Medulla oblongata (tissue), 1 donor: ENCODE measurements around the gene SLC25A33.
A peak's percentile ranks its signal among the peaks of the same experiment; 100 is the strongest.

Source experiments
- DNase-seq: peaks from one replicate; pipeline ENCODE4 v3.0.0-alpha.2; 2015; ENCODE audit errors: extremely low spot score

The SLC25A33 gene

DNA sequence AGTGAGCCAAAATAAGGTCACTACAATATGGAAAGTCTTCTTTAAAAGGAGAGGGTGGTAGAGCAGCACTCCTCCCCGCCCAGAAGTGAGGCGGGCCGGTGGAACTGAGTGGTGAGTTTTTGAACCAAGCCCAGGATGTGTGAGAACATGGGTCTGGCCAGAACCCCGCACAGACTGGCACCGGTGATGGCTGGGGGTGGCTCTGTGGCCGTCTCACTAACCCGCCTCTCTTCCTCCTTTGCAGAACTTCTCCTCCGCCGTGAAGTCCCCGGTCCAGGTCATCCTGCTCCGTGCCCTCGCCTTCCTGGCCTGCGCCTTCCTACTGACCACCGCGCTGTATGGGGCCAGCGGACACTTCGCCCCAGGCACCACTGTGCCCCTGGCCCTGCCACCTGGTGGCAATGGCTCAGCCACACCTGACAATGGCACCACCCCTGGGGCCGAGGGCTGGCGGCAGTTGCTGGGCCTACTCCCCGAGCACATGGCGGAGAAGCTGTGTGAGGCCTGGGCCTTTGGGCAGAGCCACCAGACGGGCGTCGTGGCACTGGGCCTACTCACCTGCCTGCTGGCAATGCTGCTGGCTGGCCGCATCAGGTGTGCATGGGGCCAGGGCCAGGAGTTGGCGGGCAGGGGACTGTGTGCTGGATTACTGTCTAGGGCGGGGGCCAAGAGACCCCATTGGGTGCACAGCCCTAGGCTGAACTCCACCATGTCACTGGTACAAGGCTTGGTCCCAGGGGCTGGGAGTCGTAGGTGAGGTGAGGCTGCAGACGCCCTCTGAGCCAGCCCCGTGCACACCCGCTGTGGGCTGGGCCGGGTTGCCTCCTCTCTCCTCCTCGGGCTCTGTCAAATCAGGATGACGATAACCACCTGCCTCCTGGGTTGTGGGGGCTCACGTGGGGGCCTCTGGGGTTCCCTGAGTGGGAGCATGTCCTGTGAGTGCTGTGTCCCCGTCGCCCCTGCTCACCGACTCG lies 61.9 kb downstream of the SLC25A33 start:
- no peak for DNase-seq

DNA sequence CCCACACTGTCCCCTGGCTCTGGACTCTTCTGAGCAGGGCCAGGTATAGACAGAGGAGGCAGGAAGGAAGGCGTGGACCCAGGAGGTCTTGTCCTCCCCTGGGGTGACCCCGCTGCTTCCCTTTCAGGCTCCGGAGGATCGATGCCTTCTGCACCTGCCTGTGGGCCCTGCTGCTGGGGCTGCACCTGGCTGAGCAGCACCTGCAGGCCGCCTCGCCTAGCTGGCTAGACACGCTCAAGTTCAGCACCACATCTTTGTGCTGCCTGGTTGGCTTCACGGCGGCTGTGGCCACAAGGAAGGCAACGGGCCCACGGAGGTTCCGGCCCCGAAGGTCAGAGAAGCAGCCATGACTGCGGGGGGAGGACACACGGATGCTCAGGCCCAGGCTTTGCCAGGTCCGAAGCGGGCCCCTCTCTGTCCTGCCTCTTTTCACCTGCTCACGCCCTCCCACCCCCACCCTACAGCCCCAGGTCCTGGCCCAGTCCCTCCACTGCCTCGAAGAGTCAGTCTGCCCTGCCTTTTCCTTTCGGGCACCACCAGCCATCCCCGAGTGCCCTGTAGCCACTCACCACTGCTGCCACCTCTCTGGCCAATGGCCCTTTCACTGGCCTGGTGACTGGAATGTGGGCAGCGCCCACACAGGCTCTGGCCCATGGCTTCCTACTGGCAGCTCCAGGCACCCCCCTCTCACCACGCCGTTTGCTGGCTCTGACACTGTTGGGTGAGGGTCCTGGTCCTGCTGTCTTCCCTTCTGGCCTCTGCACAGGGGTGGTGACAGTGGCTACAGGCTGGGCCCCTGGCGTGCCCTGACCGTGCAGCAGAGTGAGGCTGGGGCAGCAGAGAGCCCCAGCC lies 62.9 kb downstream of the SLC25A33 start:
- no peak for DNase-seq

DNA sequence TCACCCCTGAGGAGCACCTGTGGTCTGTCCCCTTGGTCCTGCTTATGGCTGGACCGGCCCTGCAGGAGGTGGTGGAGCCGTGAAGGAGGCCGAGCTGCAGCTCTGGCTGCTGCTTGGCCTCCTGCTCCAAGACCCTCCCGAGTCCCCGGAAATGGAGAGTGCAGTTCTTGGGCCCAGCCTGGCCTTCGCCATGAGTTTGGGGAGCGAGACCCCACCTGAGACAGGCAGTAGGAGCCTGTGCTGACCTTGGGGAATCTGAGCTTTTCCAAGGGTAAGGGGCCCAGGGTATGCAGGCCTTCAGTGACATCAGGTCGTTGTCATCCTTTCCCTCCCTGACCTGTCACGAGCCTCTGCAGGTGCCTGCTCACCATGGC lies 63.5 kb downstream of the SLC25A33 start:
- DNase-seq = no peak

DNA sequence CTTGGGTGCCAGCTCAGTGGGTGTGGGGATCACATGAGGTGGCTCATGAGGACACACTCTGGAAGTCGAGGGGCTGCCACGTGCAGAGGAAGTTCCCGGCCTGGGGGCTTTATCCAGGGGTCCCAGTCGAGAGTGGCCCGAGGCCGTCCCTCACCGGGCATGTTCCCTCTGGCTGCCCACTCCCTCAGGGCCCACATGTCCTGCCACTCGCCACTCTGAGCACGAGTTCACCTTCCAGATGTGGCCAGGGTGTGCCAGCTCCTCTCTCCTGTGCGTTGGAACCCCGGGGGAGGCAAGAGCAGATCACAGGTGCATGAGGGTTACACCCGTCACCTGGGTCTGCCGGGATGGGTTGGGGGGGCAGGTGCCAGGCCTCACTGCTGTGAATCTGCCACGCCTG lies 64.0 kb downstream of the SLC25A33 start:
- DNase-seq = no peak

DNA sequence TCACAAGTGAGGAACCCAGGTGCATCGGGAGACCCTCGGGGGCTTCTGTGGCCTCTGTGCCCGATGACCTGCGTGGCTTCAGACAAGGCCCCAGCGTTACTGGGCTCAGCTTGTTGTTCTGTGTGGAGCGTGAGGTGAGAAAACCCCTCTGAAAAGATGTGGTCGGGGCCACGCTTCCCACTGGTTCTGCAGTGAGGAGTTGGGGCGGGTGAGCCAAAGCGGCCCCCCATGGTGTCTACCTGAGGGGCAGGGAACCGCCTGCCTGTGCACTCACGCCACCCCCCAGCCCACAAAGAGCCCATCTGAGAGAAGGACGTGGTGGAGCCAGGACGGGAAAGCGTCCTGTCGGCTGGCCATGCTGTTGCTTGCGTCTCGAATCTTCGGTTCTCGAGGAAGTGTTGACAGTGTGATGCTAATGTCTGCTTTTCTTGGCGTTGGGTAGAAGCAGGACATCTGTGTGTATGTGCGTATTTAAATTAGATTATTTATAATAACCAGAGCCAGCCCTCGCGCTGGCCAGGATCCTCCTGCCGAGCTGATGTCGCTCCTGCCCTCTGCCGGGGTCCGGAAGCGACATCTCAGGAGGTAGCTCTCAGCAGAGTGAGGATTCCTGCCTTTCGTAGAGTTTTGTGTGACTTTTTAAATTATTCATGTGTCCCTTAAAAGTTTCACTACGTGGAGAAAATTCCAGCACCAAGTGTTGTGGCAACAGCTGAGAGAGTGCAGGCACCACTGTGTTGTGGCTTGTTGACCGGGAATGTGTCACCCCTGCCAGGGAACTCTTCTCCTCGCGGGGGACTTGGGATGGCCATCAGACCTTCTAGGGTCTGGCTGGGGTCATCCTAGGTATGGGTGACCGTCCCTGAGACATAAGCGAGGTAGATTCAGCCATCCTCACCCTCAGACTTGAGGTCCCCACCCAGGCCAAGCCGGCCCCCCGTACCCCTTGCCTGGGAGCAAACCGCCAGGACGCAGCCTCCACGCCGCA lies 64.8 kb downstream of the SLC25A33 start:
- DNase-seq = no peak

DNA sequence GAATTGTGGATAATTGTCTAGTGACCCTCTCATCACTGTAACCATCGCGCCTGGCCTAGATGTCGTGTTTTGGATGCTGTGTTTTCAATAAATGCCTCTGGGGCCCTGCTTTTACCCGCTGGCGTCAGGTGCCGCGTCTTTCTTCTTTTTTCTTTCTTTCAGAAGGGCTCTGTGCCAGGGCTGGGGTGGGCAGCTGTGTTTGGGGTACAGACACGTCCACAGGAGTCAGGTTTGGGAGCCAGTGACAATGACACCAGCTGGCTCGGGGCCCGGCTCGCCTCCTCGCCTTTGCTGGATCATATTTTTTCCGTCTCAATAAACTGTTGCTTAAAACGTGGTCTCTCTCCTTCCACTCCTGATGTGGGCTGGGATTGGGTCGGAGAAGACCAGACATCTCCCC lies 65.6 kb downstream of the SLC25A33 start:
- no peak for DNase-seq

DNA sequence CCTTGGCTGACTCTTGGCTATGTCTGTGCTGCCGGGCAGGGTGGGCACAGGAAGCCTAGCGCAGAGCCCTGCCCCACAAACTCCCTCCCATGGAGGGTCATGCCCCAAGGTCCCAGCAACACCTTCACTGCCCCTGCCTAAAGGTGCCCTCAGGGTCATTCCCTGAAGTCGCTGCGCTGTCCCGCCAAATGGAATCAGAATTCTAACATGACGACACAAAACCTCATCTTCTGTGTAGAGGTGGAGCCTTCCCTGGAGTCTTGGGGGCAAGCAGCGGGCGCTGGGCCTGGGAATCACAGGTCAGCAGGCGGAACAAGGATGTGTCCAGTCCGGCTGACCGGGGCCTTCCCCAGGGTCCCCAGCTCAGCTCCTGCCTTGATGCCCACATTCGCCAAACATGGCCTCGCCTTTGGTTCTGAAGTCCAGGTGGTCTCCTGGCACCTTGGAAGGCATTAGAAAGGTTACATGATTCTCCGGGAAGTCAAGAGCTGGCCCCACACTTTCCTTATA lies 66.7 kb downstream of the SLC25A33 start:
- no peak for DNase-seq

DNA sequence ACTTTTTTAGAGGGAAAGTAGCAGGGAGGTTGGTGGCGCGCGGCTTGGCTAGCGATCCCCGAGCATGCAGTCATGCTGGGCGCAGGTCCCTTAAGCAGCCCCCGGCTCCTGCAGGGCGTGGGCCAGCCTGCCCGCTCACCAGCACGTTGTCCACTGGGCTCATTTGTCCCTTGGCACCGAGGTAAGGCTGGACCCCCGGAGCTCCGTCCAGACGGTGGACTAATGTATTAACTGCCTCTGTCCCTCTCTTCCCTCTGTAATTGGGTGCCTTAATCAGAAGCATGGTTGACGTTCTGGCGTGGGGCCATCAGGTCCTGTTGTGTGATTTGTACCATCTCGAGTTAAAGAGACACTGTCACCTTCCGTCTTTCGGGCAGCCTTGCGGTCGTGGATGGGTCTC lies 67.2 kb downstream of the SLC25A33 start:
- DNase-seq = no peak

DNA sequence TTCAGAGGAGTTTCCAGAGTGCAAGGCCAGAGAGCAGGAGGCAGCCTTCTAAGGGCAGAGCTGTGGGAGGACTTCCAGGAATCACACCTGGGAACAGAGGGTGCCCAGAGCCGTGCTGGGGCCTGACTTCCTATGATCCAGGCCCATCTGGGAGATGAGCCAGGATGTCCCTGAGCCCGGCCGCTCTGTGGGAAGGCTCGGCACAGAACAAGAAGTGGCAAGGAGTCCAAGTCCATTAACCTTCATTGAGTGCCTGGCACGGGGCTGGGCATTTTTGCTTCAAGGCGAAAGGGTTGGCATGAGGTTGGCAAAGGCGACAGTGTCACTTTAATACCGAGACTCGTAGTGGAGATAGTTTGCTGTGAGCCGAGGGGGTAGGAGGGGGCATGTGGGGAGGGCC lies 67.7 kb downstream of the SLC25A33 start:
- DNase-seq = peak; percentile 70

DNA sequence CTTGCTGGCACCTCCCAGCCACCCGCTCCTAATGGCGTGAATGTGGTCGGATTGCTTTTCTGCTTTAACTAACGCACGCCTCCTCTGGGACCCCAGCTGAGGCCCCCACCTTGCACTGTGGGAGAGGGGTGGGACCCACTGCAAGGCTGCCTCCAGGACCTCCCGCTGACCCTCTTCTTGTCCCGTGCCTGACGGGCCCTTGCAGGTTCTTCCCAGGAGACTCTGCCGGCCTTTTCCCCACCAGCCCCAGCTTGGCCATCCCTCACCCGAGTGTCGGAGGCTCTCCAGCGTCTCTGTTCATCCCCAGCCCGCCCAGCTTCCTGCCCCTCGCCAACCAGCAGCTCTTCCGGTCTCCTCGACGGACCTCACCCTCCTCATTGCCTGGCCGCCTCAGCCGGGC lies 68.1 kb downstream of the SLC25A33 start:
- no peak for DNase-seq

DNA sequence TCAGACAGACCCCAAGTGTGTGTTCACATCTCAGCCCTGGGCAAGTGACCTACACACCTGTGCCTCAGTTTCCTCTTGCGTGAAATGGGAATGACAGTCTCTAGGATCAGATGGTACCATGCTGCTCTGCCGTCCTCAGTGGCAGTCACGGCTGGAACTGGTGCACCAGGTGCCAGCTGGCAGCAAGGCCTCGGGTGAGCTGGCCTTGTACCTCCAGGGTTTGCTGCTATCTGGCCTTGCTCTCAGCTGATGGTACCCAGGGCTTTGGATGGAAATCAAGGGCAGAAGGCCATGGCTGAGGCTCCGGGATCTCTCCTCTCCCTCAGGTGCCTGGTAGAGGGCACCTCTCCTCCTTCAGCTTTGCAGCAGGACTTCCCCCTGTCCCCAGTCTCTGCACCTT lies 70.7 kb downstream of the SLC25A33 start:
- no peak for DNase-seq

DNA sequence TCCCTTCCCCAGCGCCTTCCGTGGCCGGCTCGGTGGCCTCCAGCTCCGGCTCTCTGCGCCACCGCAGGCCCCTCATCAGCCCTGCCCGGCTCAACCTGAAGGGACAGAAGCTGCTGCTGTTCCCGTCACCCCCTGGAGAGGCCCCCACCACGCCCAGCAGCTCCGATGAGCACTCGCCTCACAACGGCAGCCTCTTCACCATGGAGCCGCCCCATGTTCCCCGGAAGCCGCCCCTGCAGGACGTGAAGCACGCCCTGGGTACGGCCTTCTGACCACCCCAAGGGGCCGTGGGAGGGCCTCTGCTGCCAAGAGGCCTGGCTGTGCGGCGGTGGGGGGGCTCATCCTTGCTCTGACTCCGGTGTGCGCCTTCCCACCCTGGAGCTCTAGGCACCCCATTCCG lies 71.3 kb downstream of the SLC25A33 start:
- DNase-seq = no peak

DNA sequence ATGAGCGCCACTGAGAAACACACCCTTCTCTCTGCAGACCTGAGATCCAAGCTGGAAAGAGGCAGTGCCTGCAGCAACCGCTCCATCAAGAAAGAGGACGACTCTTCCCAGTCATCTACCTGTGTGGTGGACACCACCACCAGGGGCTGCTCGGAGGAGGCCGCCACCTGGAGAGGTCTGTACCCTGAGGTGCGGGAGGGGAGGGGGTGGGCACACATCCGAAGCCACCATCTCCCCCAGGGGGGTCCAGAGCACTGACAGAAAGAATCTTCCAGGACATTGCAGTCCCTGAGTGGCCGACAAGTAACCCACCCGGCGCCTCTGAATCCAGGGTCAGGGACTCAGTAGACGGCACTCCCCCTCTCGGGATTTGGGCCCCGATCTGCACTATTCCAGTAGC lies 72.5 kb downstream of the SLC25A33 start:
- no peak for DNase-seq

DNA sequence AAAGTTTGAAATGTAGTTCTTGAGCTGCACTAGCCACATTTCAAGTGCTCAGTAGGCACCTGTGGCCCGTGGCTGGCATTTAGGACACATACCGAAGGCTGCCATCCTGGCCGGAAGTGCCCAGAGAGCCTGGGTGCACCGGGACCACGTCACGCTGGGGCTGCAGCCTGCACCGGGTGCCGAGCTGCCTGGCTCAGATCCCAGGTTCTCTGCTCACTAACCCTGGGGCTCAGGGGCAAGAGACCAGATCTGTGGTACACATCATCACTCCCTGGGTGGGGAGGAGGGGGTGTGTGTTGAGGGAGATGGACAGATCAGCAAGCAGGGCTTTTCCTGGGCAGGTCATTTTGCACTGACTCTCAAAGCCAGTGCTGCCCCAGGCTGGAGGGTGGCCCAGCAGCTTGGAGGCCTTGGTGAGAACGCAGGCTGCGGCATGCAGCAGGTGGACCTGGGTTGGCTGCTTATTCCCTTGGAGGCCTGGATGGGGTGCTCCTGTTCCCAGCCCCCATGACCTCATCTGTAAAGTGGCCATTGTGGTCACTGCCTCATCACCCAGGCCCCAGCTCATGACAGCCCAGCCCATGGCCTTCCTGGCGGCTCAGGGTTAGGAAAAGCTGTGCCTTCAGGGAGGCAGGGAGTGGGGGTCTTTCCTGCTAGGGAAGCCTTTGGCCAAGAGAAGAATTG lies 73.0 kb downstream of the SLC25A33 start:
- no peak for DNase-seq

DNA sequence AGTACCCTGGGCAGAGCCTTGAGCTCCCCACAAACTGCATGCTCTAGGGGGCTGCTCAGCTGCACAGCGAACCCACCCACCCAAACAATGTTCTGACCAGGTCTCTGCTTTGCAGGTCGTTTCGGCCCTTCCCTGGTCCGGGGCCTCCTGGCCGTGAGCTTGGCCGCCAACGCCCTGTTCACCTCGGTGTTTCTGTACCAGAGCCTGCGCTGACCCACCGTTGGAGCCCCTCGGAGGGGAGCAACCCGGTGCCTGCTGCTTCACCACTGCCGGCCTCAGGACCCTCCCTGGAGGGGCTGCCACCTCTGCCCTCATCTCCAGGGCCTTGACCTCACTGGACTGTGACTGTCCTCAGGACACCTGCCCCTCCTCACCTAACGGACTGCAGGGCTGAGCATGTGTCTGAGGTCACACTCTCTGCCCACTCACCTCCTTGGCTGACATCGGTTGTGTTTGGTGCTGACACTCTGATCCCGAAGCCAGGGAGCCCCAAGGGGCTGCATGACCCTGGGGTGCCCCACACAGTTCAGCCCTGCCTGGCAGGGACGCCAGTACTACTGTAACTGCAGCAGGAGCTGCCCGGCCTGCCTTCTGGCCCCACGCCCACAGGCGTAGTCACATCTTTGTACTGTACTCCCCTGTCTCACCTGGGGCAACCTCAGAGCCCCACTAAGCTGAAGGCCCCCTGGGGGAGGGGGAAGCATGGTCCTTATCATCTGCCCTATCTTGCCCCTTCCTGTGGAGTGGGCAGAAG lies 73.8 kb downstream of the SLC25A33 start:
- no peak for DNase-seq

DNA sequence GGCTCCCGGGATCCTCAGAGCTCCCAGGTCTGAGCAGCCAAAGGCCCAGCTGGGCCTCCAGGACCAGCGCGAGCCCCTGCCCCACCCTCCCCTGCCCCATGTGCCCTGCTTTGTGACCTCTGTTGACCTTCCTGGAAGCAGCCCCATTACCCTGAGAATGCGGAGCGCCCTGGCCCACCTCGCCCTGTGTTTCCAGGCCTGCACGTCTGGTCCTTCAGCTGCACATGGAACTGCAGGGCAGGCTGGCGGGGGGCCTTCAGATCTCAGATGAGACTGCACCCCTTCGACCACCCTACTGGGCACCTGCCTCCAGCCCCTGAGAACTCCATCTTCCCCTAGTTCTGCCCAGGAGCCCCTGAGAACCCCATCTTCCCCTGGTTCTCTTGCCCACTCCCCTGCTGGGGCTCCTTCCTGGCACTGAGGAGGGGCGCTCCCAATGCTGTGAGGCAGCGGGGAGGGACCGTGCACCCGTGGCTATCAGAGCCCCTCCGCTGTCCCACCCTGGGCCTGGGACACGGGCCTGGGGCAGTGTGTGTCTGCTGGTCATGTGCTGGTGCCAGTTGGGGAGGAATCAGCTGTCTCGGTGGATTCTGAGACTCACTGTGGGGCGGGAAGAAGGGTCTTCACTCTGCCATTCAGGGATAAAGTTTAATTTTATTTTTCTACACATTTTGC lies 74.5 kb downstream of the SLC25A33 start:
- no peak for DNase-seq

DNA sequence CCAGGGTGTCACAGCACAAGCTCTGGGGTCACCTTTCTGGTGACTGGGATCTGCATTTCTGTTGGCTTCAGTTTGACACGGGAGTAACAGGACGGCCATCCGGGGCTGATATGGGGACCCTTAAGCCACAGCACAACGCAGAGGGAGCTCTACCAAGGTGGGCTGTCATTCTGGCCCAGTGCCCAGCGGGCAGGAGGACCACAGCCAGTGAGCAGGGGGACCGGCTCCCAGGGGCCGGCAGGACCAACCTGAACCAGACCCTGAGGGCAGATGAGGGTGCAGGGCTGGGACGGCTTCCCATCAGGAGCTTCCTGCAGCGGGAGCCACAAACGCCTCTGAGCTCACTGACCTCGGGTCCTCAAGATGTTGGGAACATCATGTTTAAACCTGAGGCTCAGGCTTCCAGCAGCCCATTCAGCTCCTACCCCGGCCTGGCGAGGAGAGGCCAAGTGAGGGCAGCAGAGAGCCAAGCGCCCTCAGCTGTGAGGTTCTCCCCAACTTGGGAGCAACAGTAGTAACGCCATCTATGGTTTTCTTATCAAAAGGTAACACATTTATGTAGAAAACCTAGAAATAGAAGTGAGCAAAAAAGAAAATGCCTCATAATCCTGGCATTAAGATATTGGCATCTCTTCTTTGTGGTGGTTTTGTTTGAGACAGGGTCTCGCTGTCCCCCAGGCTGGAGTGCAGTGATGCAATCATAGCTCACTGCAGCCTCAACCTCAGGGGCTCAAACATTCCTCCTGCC lies 76.2 kb downstream of the SLC25A33 start:
- DNase-seq = peak; percentile 53

DNA sequence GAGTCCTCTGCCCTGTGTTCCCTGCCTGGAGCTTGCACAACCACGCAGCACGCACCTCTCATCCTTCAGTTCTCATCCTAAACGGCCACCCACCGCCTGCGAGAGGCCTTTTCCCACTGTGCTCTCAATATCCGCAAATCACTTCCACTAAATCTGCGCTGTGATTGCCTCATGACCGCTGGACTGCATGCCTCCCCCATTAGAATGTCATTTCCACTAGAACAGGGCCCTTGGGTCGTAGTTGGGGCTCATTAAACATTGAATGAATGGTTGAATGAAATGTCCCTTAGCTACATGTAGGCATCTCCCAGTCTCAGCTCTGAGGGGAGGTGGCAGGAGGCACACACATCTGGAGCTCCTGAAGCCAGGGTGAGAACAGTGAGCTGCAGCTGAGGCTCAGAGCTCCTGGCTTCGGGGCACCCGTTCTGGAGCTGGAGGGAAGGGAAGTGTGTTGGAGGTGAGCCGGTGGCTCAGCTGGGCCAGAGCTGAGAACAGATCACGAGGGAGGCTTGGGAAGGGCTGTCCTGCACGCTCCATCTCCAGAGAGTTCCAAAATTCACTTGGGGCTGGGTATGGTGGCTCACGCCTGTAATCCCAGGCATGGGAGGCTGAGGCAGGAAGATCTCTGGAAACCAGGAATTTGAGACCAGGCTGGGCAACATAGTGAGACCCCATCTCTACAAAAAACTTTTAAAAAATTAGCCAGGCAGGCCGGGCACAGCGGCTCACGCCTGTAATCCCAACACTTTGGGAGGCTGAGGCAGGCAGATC lies 79.8 kb downstream of the SLC25A33 start:
- DNase-seq = no peak
